A549 (cell line): ENCODE measurements around the gene SRGN.

ENCODE experiments used
- BHLHE40 ChIP-seq: IDR thresholded peaks from 2 replicates; pipeline ENCODE4 v1.6.1; 2012; ENCODE audit warnings: low read depth, low read length, inconsistent platforms
- JUNB ChIP-seq: fragments of >200 bp; sonication (Bioruptor Twin); formaldehyde crosslinking; IDR thresholded peaks from 2 replicates; pipeline ENCODE4 v1.6.1; 2016
- MAFK ChIP-seq: fragments of 450-650 bp; IDR thresholded peaks from 2 replicates; pipeline ENCODE4 v1.6.1; 2014; ENCODE audit not compliant: partially characterized antibody
- MYC ChIP-seq: IDR thresholded peaks from 2 replicates; pipeline ENCODE4 v1.6.1; 2012; ENCODE audit warnings: mild to moderate bottlenecking, inconsistent platforms, low read length, improper control_type of control experiment, borderline replicate concordance
- POLR2A ChIP-seq: IDR thresholded peaks from 2 replicates; pipeline ENCODE4 v1.6.1; 2012; ENCODE audit warnings: mild to moderate bottlenecking, low read length
- REST ChIP-seq: fragments of 200-600 bp; sonication (generic); IDR thresholded peaks from 2 replicates; pipeline ENCODE4 v1.6.1; 2016; ENCODE audit warnings: antibody characterized with exemption, mild to moderate bottlenecking, moderate library complexity
- TF ChIP-seq, protein P1 (sequence below): fragments of >200 bp; sonication (Bioruptor Twin); formaldehyde crosslinking; IDR thresholded peaks from 3 replicates; pipeline ENCODE4 v1.5.1; 2016
- TF ChIP-seq, protein P2 (sequence below): fragments of 250-450 bp; sonication (Bioruptor Pico); IDR thresholded peaks from 2 replicates; pipeline ENCODE4 v1.5.0; 2021; ENCODE audit warnings: mild to moderate bottlenecking, moderate library complexity, borderline replicate concordance

DNA sequence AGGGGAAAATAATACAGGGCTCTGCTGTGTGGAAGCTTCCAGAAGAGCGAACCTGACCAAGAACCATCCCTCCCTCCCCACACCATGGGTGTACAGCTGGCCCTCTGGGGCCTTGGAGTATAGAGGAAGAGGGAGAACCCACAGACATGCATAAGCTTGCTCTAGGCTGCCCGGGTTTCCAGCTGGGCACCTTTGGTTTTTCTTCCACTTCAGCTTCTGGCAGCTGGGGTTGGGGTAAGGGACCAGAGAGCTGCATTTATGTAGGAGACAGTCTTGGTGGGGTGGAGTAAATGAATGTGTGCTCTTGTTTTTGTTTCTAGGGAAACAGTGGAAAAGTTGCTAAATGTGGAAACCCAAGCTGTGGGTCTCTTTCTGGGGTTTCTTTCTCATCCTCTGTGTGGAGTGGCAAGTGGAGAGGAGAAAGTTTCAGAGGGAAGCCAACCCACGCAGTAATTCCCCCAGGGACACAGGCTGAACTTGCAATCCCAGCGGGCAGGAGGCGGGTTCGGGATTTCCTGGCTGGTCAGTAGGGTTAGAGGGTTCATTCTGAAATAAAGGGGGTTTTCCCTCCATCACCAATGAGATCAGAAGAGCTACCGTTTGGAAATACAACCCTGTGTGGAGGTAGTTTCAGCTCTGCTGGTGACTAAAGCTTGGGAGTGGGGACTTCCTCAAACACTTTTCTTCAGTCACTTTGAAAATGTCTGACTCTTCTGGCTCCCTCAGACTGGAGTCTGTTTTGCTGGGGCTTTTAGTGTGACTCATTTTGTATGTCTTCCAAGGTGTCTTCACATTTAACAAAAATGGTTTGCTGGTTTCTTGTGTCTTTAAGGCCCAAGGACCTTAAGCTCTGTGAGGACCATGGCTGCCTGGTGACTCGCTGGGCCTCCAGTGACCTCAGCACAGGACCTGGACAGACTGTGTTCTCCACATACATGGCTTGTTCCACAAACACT, 22.2 kb upstream of the SRGN start:
- no peak for TF ChIP-seq MYC
- TF ChIP-seq, protein P1, sequence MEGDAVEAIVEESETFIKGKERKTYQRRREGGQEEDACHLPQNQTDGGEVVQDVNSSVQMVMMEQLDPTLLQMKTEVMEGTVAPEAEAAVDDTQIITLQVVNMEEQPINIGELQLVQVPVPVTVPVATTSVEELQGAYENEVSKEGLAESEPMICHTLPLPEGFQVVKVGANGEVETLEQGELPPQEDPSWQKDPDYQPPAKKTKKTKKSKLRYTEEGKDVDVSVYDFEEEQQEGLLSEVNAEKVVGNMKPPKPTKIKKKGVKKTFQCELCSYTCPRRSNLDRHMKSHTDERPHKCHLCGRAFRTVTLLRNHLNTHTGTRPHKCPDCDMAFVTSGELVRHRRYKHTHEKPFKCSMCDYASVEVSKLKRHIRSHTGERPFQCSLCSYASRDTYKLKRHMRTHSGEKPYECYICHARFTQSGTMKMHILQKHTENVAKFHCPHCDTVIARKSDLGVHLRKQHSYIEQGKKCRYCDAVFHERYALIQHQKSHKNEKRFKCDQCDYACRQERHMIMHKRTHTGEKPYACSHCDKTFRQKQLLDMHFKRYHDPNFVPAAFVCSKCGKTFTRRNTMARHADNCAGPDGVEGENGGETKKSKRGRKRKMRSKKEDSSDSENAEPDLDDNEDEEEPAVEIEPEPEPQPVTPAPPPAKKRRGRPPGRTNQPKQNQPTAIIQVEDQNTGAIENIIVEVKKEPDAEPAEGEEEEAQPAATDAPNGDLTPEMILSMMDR, result no peak
- no peak for TF ChIP-seq REST
- TF ChIP-seq, protein P2, sequence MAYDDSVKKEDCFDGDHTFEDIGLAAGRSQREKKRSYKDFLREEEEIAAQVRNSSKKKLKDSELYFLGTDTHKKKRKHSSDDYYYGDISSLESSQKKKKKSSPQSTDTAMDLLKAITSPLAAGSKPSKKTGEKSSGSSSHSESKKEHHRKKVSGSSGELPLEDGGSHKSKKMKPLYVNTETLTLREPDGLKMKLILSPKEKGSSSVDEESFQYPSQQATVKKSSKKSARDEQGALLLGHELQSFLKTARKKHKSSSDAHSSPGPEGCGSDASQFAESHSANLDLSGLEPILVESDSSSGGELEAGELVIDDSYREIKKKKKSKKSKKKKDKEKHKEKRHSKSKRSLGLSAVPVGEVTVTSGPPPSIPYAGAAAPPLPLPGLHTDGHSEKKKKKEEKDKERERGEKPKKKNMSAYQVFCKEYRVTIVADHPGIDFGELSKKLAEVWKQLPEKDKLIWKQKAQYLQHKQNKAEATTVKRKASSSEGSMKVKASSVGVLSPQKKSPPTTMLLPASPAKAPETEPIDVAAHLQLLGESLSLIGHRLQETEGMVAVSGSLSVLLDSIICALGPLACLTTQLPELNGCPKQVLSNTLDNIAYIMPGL (CRISPR knock-in tag), result no peak
- TF ChIP-seq JUNB, result no peak
- no peak for TF ChIP-seq POLR2A
- no peak for TF ChIP-seq MAFK
- no peak for TF ChIP-seq BHLHE40
